ENCODE data around the gene AKAP13.
A peak's percentile ranks its signal among the peaks of the same experiment; 100 is the strongest.
"Not testable (repeated sequence)": the region's sequence is repeated elsewhere in the genome, so short reads cannot be mapped to it uniquely, and the experiment has no call there.

Gene AKAP13, protein sequence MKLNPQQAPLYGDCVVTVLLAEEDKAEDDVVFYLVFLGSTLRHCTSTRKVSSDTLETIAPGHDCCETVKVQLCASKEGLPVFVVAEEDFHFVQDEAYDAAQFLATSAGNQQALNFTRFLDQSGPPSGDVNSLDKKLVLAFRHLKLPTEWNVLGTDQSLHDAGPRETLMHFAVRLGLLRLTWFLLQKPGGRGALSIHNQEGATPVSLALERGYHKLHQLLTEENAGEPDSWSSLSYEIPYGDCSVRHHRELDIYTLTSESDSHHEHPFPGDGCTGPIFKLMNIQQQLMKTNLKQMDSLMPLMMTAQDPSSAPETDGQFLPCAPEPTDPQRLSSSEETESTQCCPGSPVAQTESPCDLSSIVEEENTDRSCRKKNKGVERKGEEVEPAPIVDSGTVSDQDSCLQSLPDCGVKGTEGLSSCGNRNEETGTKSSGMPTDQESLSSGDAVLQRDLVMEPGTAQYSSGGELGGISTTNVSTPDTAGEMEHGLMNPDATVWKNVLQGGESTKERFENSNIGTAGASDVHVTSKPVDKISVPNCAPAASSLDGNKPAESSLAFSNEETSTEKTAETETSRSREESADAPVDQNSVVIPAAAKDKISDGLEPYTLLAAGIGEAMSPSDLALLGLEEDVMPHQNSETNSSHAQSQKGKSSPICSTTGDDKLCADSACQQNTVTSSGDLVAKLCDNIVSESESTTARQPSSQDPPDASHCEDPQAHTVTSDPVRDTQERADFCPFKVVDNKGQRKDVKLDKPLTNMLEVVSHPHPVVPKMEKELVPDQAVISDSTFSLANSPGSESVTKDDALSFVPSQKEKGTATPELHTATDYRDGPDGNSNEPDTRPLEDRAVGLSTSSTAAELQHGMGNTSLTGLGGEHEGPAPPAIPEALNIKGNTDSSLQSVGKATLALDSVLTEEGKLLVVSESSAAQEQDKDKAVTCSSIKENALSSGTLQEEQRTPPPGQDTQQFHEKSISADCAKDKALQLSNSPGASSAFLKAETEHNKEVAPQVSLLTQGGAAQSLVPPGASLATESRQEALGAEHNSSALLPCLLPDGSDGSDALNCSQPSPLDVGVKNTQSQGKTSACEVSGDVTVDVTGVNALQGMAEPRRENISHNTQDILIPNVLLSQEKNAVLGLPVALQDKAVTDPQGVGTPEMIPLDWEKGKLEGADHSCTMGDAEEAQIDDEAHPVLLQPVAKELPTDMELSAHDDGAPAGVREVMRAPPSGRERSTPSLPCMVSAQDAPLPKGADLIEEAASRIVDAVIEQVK (N-terminal part only)

GRCh38 chr15:85380217-85380811 lies at the start of gene AKAP13:
AKAP13 (plus strand) TSS chr15:85380603; CDS start chr15:85485721, 105,118 bp downstream.
- DNase-seq (ENCODE audit: low spot score) = peak; percentile 97

- DNase-seq (ENCODE audit: low spot score) = peak; percentile 81
Measured at GRCh38 chr15:85330901-85331588, 49.4 kb upstream of the AKAP13 start.

DNA sequence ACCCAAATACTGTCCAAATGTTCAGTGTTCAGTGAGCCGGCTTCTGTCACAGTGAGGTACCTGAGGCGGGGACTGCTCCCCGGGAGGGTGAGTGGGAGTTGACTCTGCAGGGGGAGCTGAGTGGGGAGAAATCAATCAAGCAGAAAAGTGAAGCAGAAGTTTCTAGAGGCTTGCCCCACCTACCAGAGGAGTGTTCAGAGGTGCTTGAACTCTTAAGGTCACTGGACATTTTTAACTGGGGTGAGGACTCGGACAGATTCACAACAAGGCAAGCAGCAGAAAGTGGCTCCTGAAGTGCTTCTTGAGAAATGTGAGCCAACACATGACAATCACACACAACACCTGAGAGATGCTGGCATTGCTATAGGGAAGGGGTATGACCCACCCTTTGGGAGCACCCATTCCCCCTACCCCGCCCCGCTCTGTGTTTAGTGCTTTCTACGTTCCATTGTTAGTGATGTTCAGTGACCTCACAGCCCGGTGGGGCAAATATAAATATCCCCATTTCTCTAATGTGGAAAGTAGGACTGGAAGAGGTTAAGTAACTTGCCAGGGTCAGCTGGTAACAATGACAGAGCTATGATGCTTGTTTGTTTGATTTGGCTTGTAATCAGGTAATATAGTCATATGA lies 48.6 kb upstream of the AKAP13 start:
- DNase-seq (ENCODE audit: low spot score) = no peak

DNA sequence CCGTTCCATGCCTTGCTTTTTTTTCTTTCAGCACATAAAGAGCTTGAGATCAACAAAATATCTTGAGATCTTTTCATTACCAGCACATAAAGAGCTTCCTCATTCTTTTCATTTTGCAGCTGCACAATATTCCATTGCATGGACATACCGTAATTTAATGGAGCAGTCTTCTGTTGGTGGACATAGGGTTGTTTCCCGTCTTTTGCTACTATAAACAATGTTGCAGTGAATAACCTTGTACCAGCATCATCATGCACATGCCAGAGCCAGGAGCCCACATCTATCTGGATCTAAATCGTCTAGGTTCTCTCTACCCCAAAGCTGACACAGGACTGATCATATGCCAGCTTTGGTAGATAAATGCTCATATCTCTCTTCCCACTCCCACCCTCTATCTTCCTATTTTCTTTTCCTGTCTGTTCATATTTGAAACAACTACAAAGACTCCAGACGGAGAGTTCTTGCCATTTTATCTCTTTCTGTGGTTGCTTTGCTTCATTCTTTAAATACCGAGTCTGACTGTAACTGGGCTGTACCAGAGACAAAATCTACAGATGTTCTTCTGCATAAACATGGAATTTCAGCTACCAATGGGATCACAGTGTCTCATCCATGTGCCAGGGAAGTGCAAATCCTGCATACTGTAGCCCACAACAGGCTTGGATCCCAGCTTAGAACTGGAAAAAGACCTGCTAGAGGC lies 47.1 kb upstream of the AKAP13 start:
- DNase-seq (ENCODE audit: low spot score) = no peak

DNA sequence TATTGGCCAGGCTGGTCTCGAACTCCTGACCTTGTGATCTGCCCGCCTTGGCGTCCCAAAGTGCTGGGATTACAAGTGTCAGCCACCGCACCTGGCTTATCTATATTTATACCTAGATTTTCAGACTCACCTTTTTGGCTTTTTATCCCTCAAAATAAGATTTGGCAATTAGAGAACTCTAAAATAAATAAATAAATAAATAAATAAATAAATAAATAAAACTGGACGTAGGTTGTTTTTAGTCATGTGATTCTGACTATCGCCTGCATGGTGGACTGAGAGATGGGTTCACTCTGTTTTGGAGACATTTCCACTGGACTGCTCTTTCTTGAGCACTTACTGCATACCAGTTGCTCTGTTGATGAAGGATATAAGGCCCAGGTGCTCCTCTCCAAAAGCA lies 46.2 kb upstream of the AKAP13 start:
- DNase-seq (ENCODE audit: low spot score) = no peak

DNA sequence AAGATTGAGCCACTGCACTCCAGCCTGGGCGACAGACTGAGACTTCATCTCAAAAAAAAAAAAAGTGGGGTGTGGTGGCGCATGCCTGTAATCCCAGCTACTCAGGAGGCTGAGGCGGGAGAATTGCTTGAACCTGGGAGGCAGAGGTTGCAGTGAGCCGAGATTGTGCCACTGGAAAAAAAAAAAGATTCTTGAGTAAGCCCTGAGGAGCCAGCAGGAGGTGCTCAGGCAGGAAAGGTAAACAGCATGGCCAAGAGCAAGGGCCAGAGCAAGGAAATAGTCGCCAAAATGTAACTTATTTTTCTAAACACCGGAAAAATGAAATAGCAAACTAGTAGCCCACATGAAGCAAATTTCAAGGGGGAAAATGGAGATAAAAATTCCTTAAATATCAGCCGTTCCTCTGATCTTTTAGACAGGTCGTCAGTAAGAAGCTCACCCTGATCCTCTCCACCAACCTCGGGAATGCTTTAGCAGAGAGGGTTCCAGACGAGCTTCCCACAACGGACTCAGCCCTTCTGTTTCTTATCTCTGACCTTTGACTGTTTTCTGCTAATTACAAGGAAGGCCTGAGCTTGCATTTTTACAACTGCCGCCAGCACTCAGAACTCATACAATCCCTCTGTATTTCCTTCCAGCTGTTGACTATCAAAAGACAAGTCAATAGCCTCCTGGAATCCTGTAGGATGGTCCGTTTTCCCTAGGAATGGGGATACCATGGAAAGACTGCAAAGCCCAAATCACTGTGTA lies 45.0 kb upstream of the AKAP13 start:
- no peak for DNase-seq (ENCODE audit: low spot score)

DNA sequence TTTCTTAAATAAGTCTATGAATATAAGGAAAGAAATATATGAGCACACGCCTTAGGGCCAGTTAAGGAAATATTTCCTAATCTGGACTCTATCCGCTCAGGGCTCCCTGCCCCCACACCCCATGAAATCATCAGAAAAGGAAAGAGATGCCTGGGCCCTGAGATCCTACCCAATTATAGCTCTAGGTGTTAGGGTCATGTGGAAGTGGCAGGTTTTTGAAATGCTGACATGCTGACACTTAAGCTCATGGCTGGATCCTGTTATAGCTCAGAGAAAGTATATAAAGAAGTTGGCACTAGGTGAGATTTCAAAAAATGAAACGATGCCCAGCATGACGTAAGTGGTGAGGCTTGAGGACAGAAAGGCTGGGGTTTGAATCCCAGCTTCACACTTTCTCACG lies 43.5 kb upstream of the AKAP13 start:
- DNase-seq (ENCODE audit: low spot score) = no peak

DNA sequence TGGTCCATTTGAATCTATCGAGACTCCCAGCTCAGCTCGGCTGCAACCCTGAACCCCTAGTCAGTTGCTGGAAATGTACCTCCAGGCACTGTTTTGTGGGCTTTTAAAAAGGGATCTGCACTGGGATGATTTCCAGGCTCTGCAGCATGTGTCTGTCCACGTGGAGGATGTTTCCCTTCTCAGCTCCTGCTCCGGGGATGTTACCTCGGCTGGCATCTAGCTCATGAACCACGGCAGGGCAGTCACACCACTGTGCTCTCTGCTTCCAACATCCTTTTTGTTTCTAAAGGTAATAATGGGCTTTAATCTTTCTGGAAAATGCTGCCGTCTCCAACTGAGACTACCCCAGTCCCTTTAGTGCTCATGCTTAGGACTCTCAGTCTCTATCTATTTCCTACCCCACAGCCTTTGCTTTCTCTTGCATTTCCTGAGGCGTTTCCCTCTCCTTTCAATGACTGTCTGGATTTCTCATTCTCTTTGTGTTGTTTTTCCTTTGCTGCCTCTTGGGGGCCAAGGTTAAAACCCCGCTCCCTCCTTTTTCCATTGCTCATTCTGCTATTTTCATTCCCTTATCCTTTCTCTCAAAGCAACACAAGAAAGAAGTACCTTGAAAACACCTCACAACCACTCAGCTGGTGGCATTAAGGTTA lies 42.9 kb upstream of the AKAP13 start:
- DNase-seq (ENCODE audit: low spot score) = no peak

GRCh38 chr15:85340321-85340665 lies 40.1 kb upstream of the AKAP13 start:
- no peak for DNase-seq (ENCODE audit: low spot score)

DNA sequence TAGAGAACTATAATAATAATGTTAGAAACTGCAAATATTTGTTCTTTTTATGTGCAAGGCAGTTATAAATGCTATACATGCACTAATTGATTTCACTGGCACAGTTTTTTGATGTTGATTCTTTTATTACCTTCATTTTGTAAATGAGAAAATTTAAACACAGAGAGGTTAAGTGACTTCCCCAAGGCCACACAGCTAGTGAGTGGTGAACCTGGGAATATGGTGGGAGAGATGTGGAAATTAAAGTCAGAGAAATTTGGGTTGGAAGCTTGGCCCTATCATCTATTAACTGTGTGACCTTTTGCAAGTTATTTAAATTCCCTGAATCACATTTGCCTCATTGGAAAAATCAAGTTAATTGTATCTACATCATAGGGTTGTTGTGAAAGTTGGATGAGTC lies 39.6 kb upstream of the AKAP13 start:
- no peak for DNase-seq (ENCODE audit: low spot score)

GRCh38 chr15:85342163-85342562 lies 38.2 kb upstream of the AKAP13 start:
- not testable (repeated sequence) for DNase-seq (ENCODE audit: low spot score)

DNA sequence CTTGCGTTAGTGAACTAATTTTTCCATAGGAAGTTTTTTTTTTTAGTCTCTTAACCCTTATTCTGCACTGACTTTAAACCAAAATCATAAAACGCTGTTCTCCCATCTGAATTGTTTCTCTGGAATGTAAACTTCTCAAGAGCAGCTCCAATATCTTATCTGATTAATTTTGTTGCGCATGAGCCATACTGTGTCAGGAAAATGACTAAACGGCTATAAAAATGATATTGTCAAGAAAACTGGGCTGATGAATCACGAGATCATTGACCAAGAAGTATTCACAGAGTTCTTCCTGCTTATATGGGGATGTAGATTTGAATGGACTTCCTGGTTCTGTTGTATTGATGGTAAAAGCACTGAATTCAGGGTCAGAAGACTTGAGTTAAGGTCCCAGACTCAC lies 37.0 kb upstream of the AKAP13 start:
- DNase-seq (ENCODE audit: low spot score) = not testable (repeated sequence)

DNA sequence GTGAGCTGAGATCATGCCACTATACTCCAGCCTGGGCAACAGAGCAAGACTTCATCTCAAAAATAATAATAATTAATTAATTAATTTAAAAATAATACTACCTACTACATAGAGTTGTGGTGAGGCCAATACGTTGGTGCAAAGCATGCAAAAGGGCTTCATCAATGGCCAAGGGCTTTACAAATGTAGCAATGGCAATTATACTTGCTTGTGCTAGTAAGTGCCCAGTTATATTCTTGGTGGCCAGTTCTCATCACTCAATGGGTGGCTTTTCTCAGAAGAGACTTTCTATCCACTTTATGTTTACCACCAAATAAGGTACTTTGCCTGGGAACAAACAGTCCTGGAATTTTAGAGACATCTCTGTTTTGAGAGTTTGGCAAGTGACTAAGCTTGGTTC lies 36.2 kb upstream of the AKAP13 start:
- not testable (repeated sequence) for DNase-seq (ENCODE audit: low spot score)

DNA sequence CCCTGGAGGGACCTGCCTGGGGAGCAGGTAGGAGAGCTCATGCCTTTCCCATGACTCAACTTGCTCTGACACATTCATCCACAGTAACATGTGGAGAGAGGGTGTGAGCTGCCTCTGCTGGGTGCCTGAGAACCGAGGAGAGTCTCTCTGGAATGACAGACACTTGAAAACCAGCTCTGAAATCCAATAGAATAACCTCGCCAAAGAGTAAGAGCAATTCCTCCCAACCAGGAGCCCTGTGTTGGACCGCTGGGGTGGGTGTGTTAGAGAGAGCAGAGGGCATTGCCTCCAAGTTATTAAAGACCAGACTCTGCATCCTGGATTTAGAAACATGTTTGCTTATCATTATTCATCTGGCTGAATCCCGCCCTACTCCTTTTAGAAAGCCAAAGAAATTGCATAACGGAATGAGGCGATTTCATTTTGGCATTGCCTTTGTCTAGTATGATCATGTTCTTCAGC lies 35.7 kb upstream of the AKAP13 start:
- not testable (repeated sequence) for DNase-seq (ENCODE audit: low spot score)

GRCh38 chr15:85345196-85345918 lies 35.0 kb upstream of the AKAP13 start:
- not testable (repeated sequence) for DNase-seq (ENCODE audit: low spot score)

- DNase-seq (ENCODE audit: low spot score) = not testable (repeated sequence)
Measured at GRCh38 chr15:85346462-85347084, 33.8 kb upstream of the AKAP13 start.

GRCh38 chr15:85347264-85348047 lies 32.9 kb upstream of the AKAP13 start:
- DNase-seq (ENCODE audit: low spot score) = not testable (repeated sequence)
